ENCODE measurements around the gene RNU1-3. TPM values are rescaled to one million over a fixed set of nuclear protein-coding genes. Genes with fewer than 3 reads are reported as not detected.
"Not testable (repeated sequence)": the region's sequence is repeated elsewhere in the genome, so short reads cannot be mapped to it uniquely, and the experiment has no call there.

Gene RNU1-3
- total and polyA plus RNA-seq, 2 of the 13 experiments (the other 11 are each of a cell fraction or from before 2014, with no cell fraction given): under 0.01 to 11,018 TPM

DNA sequence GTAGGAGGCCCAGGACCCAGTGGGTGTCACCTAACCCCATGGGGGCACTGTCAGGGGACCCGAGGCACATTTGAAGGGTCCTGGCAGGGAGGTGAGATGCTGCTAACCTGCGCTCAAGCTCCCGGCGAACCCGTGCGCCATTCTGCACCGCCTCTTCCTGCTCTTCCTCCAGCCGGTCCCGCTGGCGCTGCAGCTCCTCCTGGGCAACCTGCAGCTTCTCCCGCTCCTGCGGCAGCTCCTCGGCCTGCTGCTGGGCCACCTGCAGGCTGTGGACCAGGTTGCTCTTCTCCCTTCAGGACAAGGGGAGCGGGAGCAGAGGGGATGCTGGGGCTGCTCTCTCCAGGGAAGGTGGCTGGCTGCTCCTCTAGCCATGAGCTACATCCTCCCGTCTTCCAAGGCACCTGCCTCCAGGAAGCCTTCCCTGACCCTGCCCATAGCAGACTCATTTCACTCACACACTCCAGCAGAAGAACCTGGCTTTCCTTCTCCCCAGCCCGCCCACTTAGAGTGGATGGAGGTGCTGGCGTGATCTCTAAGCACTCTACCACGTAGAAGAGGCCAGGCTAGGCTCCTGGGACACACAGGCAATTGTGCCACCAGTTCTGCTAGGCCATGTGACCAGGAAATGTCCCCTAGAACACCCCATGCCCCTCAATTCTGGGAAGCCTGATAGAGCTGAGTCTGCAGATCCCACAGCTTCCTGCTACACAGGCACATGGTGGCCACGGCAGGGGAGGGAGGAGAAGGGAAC is 38.2 kb downstream of the RNU1-3 start (continued):
- TF ChIP-seq SMARCC2 (IDR thresholded peaks at IDR 0.05) (no peak), FOSL1 (CRISPR knock-in tag; IDR thresholded peaks at IDR 0.05; ENCODE audit: borderline replicate concordance) (no peak), ZNF143 (CRISPR knock-in tag; IDR thresholded peaks at IDR 0.05) (no peak), SCMH1 (CRISPR knock-in tag; IDR thresholded peaks at IDR 0.05; ENCODE audit: borderline replicate concordance) (no peak), FOXO1 (CRISPR knock-in tag; IDR thresholded peaks at IDR 0.05) (peak; percentile 47; the same call in 1 of the 2 replicates), SKIL (CRISPR knock-in tag; IDR thresholded peaks at IDR 0.05; ENCODE audit: borderline replicate concordance) (0 out of 2 replicates have a peak, but pooled peaks have one; percentile 21), HNRNPLL (IDR thresholded peaks at IDR 0.05; ENCODE audit: low read depth, low read length, poor library complexity, severe bottlenecking) (peak; percentile 24)

DNA sequence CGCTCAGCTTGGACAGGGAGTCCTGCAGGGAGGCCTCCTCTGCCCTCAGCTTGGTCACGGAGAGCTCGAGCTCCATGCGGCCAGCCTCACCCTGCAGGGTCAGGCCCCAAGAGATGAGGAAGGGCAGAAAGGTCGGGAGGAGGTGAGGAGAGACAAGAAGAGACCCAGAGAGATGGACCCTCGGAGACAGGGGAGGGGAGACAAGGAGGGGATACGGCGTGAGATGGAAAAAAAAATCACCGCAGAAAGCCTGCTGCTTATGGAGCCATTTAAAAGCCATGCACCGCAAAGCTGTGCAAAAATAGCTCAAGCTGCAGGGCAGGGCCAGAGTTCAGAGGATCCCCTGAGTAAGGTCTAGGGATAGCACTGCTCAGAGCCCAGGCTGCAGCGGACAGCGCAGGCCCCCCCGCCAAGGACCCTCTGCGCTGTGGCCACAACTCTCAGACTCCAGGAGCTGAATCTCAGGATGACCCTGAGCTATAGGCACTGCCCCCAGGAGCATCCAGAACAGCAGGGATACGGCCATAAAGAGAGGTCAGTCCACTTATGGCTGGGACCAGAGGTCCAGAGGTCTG is 40.3 kb downstream of the RNU1-3 start:
- intact Hi-C loops (cut with micrococcal nuclease; ENCODE audit: unreplicated experiment); H3K9me3 ChIP-seq (ENCODE audit: low read length); ATAC-seq; H2AFZ ChIP-seq (ENCODE audit: low read length); H3K4me2 ChIP-seq (ENCODE audit: low read depth, low read length); CTCF ChIA-PET (ENCODE audit: low intra/inter-chr PET ratio, low total read pairs); H3K79me2 ChIP-seq (ENCODE audit: insufficient read depth, low read length); H4K20me1 ChIP-seq (ENCODE audit: insufficient read depth, low read length); H3K27ac ChIP-seq (ENCODE audit: extremely low read length, insufficient read depth, low read length); BruUV-seq (replicated peaks); H3K4me1 ChIP-seq (ENCODE audit: insufficient read depth, low read length); H3K27me3 ChIP-seq (ENCODE audit: control insufficient read depth in 1 of 2, insufficient read depth in 2 of 2, low read length in 2 of 2); POLR2A ChIA-PET; FAIRE-seq; H3K9ac ChIP-seq (ENCODE audit: insufficient read depth, low read depth, low read length); in situ Hi-C loops (cut with HindIII; ENCODE audit: extremely low pct_ligation_motif_present, low pct_unique_long_range_greater_than_20kb); DNase-seq (ENCODE audit: low spot score); H3K4me3 ChIP-seq (replicated peaks in 1 of 3; ENCODE audit: insufficient read depth in 1 of 3, low read depth in 2 of 3, low read length in 3 of 3): not testable (repeated sequence)
- 95% methylated on average over 14 of the region's 15 CpGs for WGBS (ENCODE audit: low lambda C conversion rate)
- H3K36me3 ChIP-seq (replicated peaks in 1 of 2; ENCODE audit: control insufficient read depth in 1 of 2, insufficient read depth in 2 of 2, low read length in 2 of 2): peaks cover 63 to 82% of the 10 kb centered on the region in 2 experiments
- 0 out of 2 replicates have a peak, but pooled peaks have one; percentile 7 for TF ChIP-seq KDM2A (CRISPR knock-in tag; IDR thresholded peaks at IDR 0.05; ENCODE audit: borderline replicate concordance, low read depth)

All from HepG2 (cell line).